GM12878 (cell line): ENCODE measurements around the gene MYL11. TPM values are rescaled to one million over a fixed set of nuclear protein-coding genes. Genes with fewer than 3 reads are reported as not detected.

Source experiments
- CBFB ChIP-seq: IDR thresholded peaks from 2 replicates; pipeline ENCODE4 v1.6.1; 2016; ENCODE audit warnings: antibody characterized with exemption, low read depth
- CEBPB ChIP-seq, 2 experiments: fragments of 150-350 bp in 1 of 2; IDR thresholded peaks; 2 replicates each; pipeline ENCODE4 v1.6.1; 2012 to 2014; ENCODE audit warnings: low read depth in 2 of 2, low read length in 2 of 2, borderline replicate concordance in 1 of 2, inconsistent platforms in 1 of 2
- ETV6 ChIP-seq, 2 experiments: fragments of 450-650 bp in 1 of 2; IDR thresholded peaks in 1 of 2; conservative IDR thresholded peaks in 1 of 2; 2 replicates each; pipeline ENCODE4 v1.6.1; 2014; ENCODE audit warnings: antibody characterized with exemption in 1 of 2, borderline replicate concordance in 1 of 2, low read depth in 1 of 2, mild to moderate bottlenecking in 1 of 2, moderate library complexity in 1 of 2
- HDAC2 ChIP-seq: fragments of 200-600 bp; sonication (generic); IDR thresholded peaks from 2 replicates; pipeline ENCODE4 v1.6.1; 2017
- IRF5 ChIP-seq: fragments of 450-650 bp; IDR thresholded peaks from 2 replicates; pipeline ENCODE4 v1.6.1; 2017; ENCODE audit warnings: borderline replicate concordance
- KAT2A ChIP-seq: conservative IDR thresholded peaks from 2 replicates; pipeline ENCODE4 v1.6.1; 2011; ENCODE audit warnings: low read depth, low read length; ENCODE audit not compliant: control insufficient read depth
- MTA3 ChIP-seq: IDR thresholded peaks from 2 replicates; pipeline ENCODE4 v1.6.1; 2012; ENCODE audit warnings: low read length, inconsistent platforms, borderline replicate concordance
- MYB ChIP-seq: fragments of 150-350 bp; IDR thresholded peaks from 2 replicates; pipeline ENCODE4 v1.6.1; 2014; ENCODE audit warnings: mild to moderate bottlenecking, low read depth, low read length, borderline replicate concordance
- NR2F1 ChIP-seq: fragments of 450-650 bp; conservative IDR thresholded peaks from 2 replicates; pipeline ENCODE4 v1.6.1; 2017; ENCODE audit warnings: mild to moderate bottlenecking
- NRF1 ChIP-seq: conservative IDR thresholded peaks from 2 replicates; pipeline ENCODE4 v1.6.1; 2011; ENCODE audit warnings: mild to moderate bottlenecking, low read depth, low read length, improper control_type of control experiment
- SIN3A ChIP-seq: IDR thresholded peaks from 2 replicates; pipeline ENCODE4 v1.6.1; 2012; ENCODE audit warnings: low read depth, low read length, improper control_type of control experiment
- SREBF1 ChIP-seq: IDR thresholded peaks from 2 replicates; pipeline ENCODE4 v1.6.1; 2012; ENCODE audit warnings: mild to moderate bottlenecking, low read length
- ZBTB4 ChIP-seq: fragments of 450-650 bp; formaldehyde crosslinking; IDR thresholded peaks from 2 replicates; pipeline ENCODE4 v1.4.0; 2022; ENCODE audit warnings: mild to moderate bottlenecking, moderate library complexity
- polyA plus RNA-seq, 11 experiments: library from polyadenylated mRNA; depleted of rRNA in 4 of 11; unstranded in 6 of 11; stranded (reverse) in 5 of 11; fragments of >200 nt; fragmentation: Nextera tagmentation in 4 of 11; fragmentation: Illumina TruSeq in 1 of 11; extraction: Ambion mirVana in 4 of 11; extraction: Trizol in 1 of 11; gene quantifications; 1 replicate in 1 of 11; 2 replicates in 10 of 11; pipeline versions ENCODE4 v1.2.1 to v1.2.3, GENCODE V29; 2011 to 2016; ENCODE audit warnings: inconsistent platforms in 2 of 11, missing spikeins in 2 of 11, low read depth in 1 of 11
- total RNA-seq, 4 experiments: library from RNA; depleted of rRNA in 3 of 4; stranded (reverse); fragments of >200 nt in 3 of 4; fragmentation: Illumina TruSeq in 1 of 4; extraction: Trizol in 1 of 4; gene quantifications; 2 replicates each; pipeline versions ENCODE4 v1.2.1 to v1.2.3, GENCODE V29; 2013 to 2021
- TF ChIP-seq, protein P1 (sequence below): fragments of 450-650 bp; IDR thresholded peaks from 2 replicates; pipeline ENCODE4 v1.6.1; 2018; ENCODE audit warnings: borderline replicate concordance, mild to moderate bottlenecking; ENCODE audit not compliant: partially characterized antibody
- TF ChIP-seq, protein P2 (sequence below): fragments of 450-650 bp; IDR thresholded peaks from 2 replicates; pipeline ENCODE4 v1.6.1; 2016; ENCODE audit warnings: mild to moderate bottlenecking, moderate library complexity, borderline replicate concordance
- TF ChIP-seq, protein P3 (sequence below): IDR thresholded peaks from 2 replicates; pipeline ENCODE4 v1.6.1; 2012; ENCODE audit warnings: low read depth, low read length, improper control_type of control experiment

Gene MYL11
- total and polyA plus RNA-seq, 10 of the 15 experiments (the other 5 are each of a cell fraction or from before 2014, with no cell fraction given) = 0.19 to 1.2 (median 0.61) TPM; not detected in 5

GRCh38 chr16:30407102-30407803 is 32.7 kb downstream of the MYL11 start, which contains the start of gene ZNF771 (continued):
- TF ChIP-seq, protein P1, sequence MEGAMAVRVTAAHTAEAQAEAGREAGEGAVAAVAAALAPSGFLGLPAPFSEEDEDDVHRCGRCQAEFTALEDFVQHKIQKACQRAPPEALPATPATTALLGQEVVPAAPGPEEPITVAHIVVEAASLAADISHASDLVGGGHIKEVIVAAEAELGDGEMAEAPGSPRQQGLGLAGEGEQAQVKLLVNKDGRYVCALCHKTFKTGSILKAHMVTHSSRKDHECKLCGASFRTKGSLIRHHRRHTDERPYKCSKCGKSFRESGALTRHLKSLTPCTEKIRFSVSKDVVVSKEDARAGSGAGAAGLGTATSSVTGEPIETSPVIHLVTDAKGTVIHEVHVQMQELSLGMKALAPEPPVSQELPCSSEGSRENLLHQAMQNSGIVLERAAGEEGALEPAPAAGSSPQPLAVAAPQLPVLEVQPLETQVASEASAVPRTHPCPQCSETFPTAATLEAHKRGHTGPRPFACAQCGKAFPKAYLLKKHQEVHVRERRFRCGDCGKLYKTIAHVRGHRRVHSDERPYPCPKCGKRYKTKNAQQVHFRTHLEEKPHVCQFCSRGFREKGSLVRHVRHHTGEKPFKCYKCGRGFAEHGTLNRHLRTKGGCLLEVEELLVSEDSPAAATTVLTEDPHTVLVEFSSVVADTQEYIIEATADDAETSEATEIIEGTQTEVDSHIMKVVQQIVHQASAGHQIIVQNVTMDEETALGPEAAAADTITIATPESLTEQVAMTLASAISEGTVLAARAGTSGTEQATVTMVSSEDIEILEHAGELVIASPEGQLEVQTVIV = no peak
- no peak for TF ChIP-seq MTA3
- no peak for TF ChIP-seq KAT2A
- TF ChIP-seq, protein P2, sequence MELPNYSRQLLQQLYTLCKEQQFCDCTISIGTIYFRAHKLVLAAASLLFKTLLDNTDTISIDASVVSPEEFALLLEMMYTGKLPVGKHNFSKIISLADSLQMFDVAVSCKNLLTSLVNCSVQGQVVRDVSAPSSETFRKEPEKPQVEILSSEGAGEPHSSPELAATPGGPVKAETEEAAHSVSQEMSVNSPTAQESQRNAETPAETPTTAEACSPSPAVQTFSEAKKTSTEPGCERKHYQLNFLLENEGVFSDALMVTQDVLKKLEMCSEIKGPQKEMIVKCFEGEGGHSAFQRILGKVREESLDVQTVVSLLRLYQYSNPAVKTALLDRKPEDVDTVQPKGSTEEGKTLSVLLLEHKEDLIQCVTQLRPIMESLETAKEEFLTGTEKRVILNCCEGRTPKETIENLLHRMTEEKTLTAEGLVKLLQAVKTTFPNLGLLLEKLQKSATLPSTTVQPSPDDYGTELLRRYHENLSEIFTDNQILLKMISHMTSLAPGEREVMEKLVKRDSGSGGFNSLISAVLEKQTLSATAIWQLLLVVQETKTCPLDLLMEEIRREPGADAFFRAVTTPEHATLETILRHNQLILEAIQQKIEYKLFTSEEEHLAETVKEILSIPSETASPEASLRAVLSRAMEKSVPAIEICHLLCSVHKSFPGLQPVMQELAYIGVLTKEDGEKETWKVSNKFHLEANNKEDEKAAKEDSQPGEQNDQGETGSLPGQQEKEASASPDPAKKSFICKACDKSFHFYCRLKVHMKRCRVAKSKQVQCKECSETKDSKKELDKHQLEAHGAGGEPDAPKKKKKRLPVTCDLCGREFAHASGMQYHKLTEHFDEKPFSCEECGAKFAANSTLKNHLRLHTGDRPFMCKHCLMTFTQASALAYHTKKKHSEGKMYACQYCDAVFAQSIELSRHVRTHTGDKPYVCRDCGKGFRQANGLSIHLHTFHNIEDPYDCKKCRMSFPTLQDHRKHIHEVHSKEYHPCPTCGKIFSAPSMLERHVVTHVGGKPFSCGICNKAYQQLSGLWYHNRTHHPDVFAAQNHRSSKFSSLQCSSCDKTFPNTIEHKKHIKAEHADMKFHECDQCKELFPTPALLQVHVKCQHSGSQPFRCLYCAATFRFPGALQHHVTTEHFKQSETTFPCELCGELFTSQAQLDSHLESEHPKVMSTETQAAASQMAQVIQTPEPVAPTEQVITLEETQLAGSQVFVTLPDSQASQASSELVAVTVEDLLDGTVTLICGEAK = no peak
- TF ChIP-seq, protein P3, sequence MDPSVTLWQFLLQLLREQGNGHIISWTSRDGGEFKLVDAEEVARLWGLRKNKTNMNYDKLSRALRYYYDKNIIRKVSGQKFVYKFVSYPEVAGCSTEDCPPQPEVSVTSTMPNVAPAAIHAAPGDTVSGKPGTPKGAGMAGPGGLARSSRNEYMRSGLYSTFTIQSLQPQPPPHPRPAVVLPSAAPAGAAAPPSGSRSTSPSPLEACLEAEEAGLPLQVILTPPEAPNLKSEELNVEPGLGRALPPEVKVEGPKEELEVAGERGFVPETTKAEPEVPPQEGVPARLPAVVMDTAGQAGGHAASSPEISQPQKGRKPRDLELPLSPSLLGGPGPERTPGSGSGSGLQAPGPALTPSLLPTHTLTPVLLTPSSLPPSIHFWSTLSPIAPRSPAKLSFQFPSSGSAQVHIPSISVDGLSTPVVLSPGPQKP = no peak
- no peak for TF ChIP-seq NRF1
- TF ChIP-seq ZBTB4 (CRISPR knock-in tag) = no peak
- TF ChIP-seq SREBF1 = no peak
- no peak for TF ChIP-seq MYB
- 0 out of 2 replicates have a peak, but pooled peaks have one; percentile 35 for TF ChIP-seq NR2F1
- TF ChIP-seq HDAC2 = no peak
- TF ChIP-seq CEBPB (IDR thresholded peaks at IDR 0.05; ENCODE audit: borderline replicate concordance in 1 of 2, low read depth in 2 of 2, low read length in 2 of 2) = no peak
- no peak for TF ChIP-seq IRF5
- 0 out of 2 replicates have a peak, but pooled peaks have one; percentile 22 for TF ChIP-seq CBFB
- no peak for TF ChIP-seq ETV6 (conservative IDR thresholded peaks at IDR 0.05 in 1 of 2, IDR thresholded peaks at IDR 0.05 in 1 of 2; ENCODE audit: borderline replicate concordance in 1 of 2, low read depth in 1 of 2)
- 0 out of 2 replicates have a peak, but pooled peaks have one; percentile 32 for TF ChIP-seq SIN3A
